ENCODE data around the gene PHLDB1.

DNA sequence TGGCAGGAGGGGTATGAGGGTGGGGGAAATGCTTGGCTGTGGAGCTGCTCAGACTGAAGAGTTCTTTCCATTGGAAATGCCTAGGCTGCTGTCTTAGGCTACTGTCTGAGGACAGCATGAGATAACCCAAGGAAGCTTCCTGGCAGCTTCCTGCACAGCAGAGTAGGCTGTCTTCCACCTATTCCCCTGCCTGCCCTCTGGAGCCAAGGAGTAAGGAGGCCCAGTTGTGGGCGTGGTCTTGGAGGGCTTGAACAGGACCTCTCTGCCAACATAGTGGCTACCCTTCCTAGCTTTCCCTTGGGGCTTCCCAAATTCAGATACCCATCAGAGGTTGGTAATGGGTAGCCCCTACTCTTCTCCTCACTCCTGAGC, 25.9 kb downstream of the PHLDB1 start:
- TF ChIP-seq, protein P1, sequence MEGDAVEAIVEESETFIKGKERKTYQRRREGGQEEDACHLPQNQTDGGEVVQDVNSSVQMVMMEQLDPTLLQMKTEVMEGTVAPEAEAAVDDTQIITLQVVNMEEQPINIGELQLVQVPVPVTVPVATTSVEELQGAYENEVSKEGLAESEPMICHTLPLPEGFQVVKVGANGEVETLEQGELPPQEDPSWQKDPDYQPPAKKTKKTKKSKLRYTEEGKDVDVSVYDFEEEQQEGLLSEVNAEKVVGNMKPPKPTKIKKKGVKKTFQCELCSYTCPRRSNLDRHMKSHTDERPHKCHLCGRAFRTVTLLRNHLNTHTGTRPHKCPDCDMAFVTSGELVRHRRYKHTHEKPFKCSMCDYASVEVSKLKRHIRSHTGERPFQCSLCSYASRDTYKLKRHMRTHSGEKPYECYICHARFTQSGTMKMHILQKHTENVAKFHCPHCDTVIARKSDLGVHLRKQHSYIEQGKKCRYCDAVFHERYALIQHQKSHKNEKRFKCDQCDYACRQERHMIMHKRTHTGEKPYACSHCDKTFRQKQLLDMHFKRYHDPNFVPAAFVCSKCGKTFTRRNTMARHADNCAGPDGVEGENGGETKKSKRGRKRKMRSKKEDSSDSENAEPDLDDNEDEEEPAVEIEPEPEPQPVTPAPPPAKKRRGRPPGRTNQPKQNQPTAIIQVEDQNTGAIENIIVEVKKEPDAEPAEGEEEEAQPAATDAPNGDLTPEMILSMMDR (IDR thresholded peaks at IDR 0.05), result no peak
- TF ChIP-seq EZH2 (IDR thresholded peaks at IDR 0.05), result no peak

All from neural progenitor cell (in vitro differentiated cells).